K562 (cell line): Measurements from ENCODE around the gene TOX2. TPM values are rescaled to one million over a fixed set of nuclear protein-coding genes. Genes with fewer than 3 reads are reported as not detected.

Source experiments
- ARHGAP35 ChIP-seq: fragments of 450-650 bp; IDR thresholded peaks from 2 replicates; pipeline ENCODE4 v1.6.1; 2018; ENCODE audit not compliant: partially characterized antibody
- BDP1 ChIP-seq: IDR thresholded peaks from 3 replicates; pipeline ENCODE4 v1.6.1; 2011; ENCODE audit not compliant: insufficient read length, insufficient read depth
- BHLHE40 ChIP-seq: IDR thresholded peaks from 2 replicates; pipeline ENCODE4 v1.6.1; 2011; ENCODE audit warnings: low read length, improper control_type of control experiment
- CBFA2T3 ChIP-seq: fragments of 450-650 bp; IDR thresholded peaks from 2 replicates; pipeline ENCODE4 v1.6.1; 2017
- CTBP1 ChIP-seq: fragments of 450-650 bp; IDR thresholded peaks from 2 replicates; pipeline ENCODE4 v1.6.1; 2016; ENCODE audit warnings: borderline replicate concordance
- E2F3 ChIP-seq: fragments of 250-450 bp; sonication (Bioruptor Pico); IDR thresholded peaks from 2 replicates; pipeline ENCODE4 v1.4.0; 2020; ENCODE audit warnings: mild to moderate bottlenecking
- FOSL1 ChIP-seq: fragments of 200-800 bp; sonication (Bioruptor generic); conservative IDR thresholded peaks from 2 replicates; pipeline ENCODE4 v1.6.1; 2016; ENCODE audit warnings: missing genetic modification characterization, missing compliant biosample characterization
- JUND ChIP-seq, 2 experiments: IDR thresholded peaks; 2 replicates in 1 of 2; 3 replicates in 1 of 2; pipeline ENCODE4 v1.6.1; 2011; ENCODE audit warnings: borderline replicate concordance in 2 of 2, low read depth in 2 of 2, low read length in 2 of 2, improper control_type of control experiment in 1 of 2, missing biosample characterization in 1 of 2, missing genetic modification characterization in 1 of 2, missing genetic modification reagents in 1 of 2
- KDM1A ChIP-seq, 2 experiments: fragments of 450-650 bp; IDR thresholded peaks; 2 replicates each; pipeline ENCODE4 v1.6.1; 2016; ENCODE audit warnings: mild to moderate bottlenecking in 2 of 2
- MCM5 ChIP-seq: fragments of 450-650 bp; IDR thresholded peaks from 2 replicates; pipeline ENCODE4 v1.6.1; 2016; ENCODE audit warnings: low read depth
- MED1 ChIP-seq: sonication (generic); formaldehyde crosslinking; IDR thresholded peaks from 2 replicates; pipeline ENCODE4 v1.8.1; 2023; ENCODE audit warnings: missing genetic modification reagents, borderline replicate concordance
- MTA1 ChIP-seq: fragments of 450-650 bp; IDR thresholded peaks from 2 replicates; pipeline ENCODE4 v1.6.1; 2017; ENCODE audit warnings: borderline replicate concordance
- PTRF ChIP-seq: fragments of 450-650 bp; IDR thresholded peaks from 2 replicates; pipeline ENCODE4 v1.6.1; 2016; ENCODE audit warnings: mild to moderate bottlenecking, missing genetic modification characterization, missing compliant biosample characterization
- SMAD1 ChIP-seq: fragments of 150-350 bp; IDR thresholded peaks from 2 replicates; pipeline ENCODE4 v1.6.1; 2014; ENCODE audit warnings: low read length, low read depth; ENCODE audit not compliant: partially characterized antibody
- SMAD3 ChIP-seq: fragments of 450-650 bp; formaldehyde crosslinking; conservative IDR thresholded peaks from 2 replicates; pipeline ENCODE4 v1.4.0; 2020; ENCODE audit warnings: mild to moderate bottlenecking
- SMARCE1 ChIP-seq: fragments of 450-650 bp; IDR thresholded peaks from 2 replicates; pipeline ENCODE4 v1.7.1; 2016; ENCODE audit warnings: mild to moderate bottlenecking
- ZKSCAN1 ChIP-seq: fragments of 150-350 bp; IDR thresholded peaks from 2 replicates; pipeline ENCODE4 v1.6.1; 2016; ENCODE audit warnings: low read depth, low read length
- ZNF586 ChIP-seq: fragments of 450-650 bp; formaldehyde crosslinking; conservative IDR thresholded peaks from 2 replicates; pipeline ENCODE4 v1.4.0; 2020; ENCODE audit warnings: mild to moderate bottlenecking, moderate library complexity
- polyA plus RNA-seq, 8 experiments: library from polyadenylated mRNA; depleted of rRNA in 4 of 8; stranded (reverse) in 5 of 8; unstranded in 3 of 8; fragments of >200 nt; fragmentation: Nextera tagmentation in 2 of 8; fragmentation: Illumina TruSeq in 1 of 8; extraction: Ambion mirVana in 2 of 8; extraction: Trizol in 1 of 8; gene quantifications; 2 replicates each; pipeline versions ENCODE4 v1.2.1 to v1.2.3, GENCODE V29; 2011 to 2014; ENCODE audit warnings: inconsistent platforms in 1 of 8, missing spikeins in 1 of 8
- total RNA-seq, 7 experiments: library from RNA; depleted of rRNA in 6 of 7; stranded (reverse); fragments of >200 nt in 6 of 7; fragmentation: Illumina TruSeq in 2 of 7; extraction: Trizol in 2 of 7; gene quantifications; 2 replicates each; pipeline versions ENCODE4 v1.2.1 to v1.2.3, GENCODE V29; 2011 to 2021; ENCODE audit warnings: low replicate concordance in 1 of 7
- TF ChIP-seq, protein P1 (sequence below): sonication (generic); formaldehyde crosslinking; IDR thresholded peaks from 2 replicates; pipeline ENCODE4 v1.4.0; 2020; ENCODE audit warnings: mild to moderate bottlenecking, missing genetic modification reagents
- TF ChIP-seq, protein P2 (sequence below): fragments of 450-650 bp; IDR thresholded peaks from 2 replicates; pipeline ENCODE4 v1.6.1; 2016; ENCODE audit warnings: low read depth, mild to moderate bottlenecking, moderate library complexity
- TF ChIP-seq, protein P3 (sequence below): fragments of 450-650 bp; formaldehyde crosslinking; IDR thresholded peaks from 2 replicates; pipeline ENCODE4 v1.4.0; 2020; ENCODE audit warnings: mild to moderate bottlenecking
- TF ChIP-seq, protein P4 (sequence below): IDR thresholded peaks from 2 replicates; pipeline ENCODE4 v1.6.1; 2016; ENCODE audit warnings: missing genetic modification characterization, missing compliant biosample characterization
- TF ChIP-seq, protein P5 (sequence below): fragments of 250-450 bp; sonication (Bioruptor Pico); IDR thresholded peaks from 2 replicates; pipeline ENCODE4 v1.8.0; 2021; ENCODE audit warnings: moderate library complexity, mild to moderate bottlenecking, inconsistent platforms

TOX2 gene
- total and polyA plus RNA-seq, 9 of the 15 experiments (the other 6 are each of a cell fraction or from before 2014, with no cell fraction given): not detected

DNA sequence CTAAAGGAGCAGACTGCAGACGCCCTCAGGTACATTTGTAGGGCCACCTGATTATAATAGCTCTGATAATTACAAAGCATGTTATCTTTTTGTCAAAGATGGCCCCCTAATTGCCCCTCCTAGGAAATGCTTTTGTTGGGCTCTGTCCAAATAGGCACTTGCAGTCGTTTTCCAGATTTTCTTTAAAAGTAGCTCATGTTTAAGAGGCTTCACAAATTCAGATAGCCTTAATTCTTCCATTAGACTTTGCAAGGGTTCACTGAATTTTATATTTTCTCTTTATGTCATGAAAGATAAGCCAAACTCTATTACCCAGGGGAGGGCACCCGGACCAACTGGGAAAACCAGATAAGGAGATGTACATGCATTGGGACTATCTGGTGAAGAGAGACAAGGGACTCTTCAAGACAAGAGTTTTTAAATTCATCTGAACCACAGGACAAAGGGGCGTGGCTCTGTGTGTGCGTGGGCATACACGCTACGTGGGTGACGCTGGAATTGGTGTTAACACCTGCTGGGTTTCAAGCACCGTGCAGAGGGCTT is 95.6 kb downstream of the TOX2 start (continued):
- TF ChIP-seq E2F3 (CRISPR knock-in tag) (no peak), SMAD3 (CRISPR knock-in tag) (0 out of 2 replicates have a peak, but pooled peaks have one; percentile 51), CBFA2T3 (peak; percentile 93), JUND (IDR thresholded peaks at IDR 0.05; ENCODE audit: borderline replicate concordance, low read depth, low read length) (peak; percentile 58), JUND (tag; IDR thresholded peaks at IDR 0.05; ENCODE audit: borderline replicate concordance, low read depth, low read length) (no peak; the same call in 2 of the 3 replicates), FOSL1 (peak; percentile 62; the same call in 1 of the 2 replicates), MCM5 (no peak), ZNF586 (no peak), BDP1 (no peak), CTBP1 (peak; percentile 42; the same call in 1 of the 2 replicates), BHLHE40 (peak; percentile 36; the same call in 1 of the 2 replicates), MTA1 (no peak), KDM1A (IDR thresholded peaks at IDR 0.05) (peak; percentile 17 to 50; a peak in 1 of 4 replicates), ARHGAP35 (no peak), PTRF (tag) (no peak), MED1 (no peak), ZKSCAN1 (no peak), SMAD1 (peak; percentile 27), SMARCE1 (peak; percentile 89; the same call in 1 of the 2 replicates)
- TF ChIP-seq, protein P1, sequence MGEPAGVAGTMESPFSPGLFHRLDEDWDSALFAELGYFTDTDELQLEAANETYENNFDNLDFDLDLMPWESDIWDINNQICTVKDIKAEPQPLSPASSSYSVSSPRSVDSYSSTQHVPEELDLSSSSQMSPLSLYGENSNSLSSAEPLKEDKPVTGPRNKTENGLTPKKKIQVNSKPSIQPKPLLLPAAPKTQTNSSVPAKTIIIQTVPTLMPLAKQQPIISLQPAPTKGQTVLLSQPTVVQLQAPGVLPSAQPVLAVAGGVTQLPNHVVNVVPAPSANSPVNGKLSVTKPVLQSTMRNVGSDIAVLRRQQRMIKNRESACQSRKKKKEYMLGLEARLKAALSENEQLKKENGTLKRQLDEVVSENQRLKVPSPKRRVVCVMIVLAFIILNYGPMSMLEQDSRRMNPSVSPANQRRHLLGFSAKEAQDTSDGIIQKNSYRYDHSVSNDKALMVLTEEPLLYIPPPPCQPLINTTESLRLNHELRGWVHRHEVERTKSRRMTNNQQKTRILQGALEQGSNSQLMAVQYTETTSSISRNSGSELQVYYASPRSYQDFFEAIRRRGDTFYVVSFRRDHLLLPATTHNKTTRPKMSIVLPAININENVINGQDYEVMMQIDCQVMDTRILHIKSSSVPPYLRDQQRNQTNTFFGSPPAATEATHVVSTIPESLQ (CRISPR knock-in tag): no peak
- TF ChIP-seq, protein P2, sequence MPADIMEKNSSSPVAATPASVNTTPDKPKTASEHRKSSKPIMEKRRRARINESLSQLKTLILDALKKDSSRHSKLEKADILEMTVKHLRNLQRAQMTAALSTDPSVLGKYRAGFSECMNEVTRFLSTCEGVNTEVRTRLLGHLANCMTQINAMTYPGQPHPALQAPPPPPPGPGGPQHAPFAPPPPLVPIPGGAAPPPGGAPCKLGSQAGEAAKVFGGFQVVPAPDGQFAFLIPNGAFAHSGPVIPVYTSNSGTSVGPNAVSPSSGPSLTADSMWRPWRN: peak; percentile 90
- TF ChIP-seq, protein P3, sequence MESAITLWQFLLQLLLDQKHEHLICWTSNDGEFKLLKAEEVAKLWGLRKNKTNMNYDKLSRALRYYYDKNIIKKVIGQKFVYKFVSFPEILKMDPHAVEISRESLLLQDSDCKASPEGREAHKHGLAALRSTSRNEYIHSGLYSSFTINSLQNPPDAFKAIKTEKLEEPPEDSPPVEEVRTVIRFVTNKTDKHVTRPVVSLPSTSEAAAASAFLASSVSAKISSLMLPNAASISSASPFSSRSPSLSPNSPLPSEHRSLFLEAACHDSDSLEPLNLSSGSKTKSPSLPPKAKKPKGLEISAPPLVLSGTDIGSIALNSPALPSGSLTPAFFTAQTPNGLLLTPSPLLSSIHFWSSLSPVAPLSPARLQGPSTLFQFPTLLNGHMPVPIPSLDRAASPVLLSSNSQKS: no peak
- TF ChIP-seq, protein P4, sequence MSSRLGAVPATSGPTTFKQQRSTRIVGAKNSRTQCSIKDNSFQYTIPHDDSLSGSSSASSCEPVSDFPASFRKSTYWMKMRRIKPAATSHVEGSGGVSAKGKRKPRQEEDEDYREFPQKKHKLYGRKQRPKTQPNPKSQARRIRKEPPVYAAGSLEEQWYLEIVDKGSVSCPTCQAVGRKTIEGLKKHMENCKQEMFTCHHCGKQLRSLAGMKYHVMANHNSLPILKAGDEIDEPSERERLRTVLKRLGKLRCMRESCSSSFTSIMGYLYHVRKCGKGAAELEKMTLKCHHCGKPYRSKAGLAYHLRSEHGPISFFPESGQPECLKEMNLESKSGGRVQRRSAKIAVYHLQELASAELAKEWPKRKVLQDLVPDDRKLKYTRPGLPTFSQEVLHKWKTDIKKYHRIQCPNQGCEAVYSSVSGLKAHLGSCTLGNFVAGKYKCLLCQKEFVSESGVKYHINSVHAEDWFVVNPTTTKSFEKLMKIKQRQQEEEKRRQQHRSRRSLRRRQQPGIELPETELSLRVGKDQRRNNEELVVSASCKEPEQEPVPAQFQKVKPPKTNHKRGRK (tag): no peak
- TF ChIP-seq, protein P5, sequence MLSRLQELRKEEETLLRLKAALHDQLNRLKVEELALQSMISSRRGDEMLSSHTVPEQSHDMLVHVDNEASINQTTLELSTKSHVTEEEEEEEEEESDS (CRISPR knock-in tag): no peak
